Measurements from ENCODE around the gene LMO7. TPM values are rescaled to one million over a fixed set of nuclear protein-coding genes. Genes with fewer than 3 reads are reported as not detected.

Gene LMO7
- 100 and 193 TPM in 2 replicates for total RNA-seq (2014; rRNA removed; shearing (Covaris generic); ENCODE audit: low replicate concordance)

DNA sequence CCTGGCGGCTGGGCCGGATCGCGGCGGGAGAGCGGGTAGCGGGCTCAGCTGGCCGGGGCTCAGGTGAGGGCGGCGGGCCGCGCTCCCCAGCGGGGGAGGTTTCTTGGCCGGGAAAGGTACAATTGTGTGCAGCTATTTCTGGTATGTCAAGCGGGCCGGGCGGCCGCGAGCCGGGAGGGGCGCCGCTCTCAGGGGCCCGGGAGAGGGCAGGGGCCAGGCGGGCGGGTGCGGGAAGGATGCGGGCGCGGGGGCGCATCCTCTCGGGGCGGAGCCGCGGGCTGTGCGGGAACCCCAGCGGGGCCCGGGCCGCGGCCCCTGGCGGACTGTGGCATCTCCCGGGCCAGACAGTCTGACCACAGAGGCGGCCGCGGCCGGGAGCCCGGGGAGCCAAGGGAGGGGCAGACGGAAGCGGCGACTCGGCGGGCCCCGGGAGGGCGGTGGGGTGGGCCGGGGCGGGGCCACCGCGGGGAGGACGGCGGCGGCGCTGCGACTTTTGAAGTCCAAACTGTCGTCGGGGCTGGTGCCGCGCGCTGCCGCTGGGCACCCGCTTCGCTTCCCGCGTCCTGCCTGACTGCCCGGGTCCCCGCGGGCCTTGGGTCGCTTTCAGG, at the start of gene LMO7:
Gene LMO7, plus strand, starts transcription at position 503 of the 608 bp plus-strand sequence. CDS start 328 bp downstream, outside the sequence.
- Histone ChIP-seq H3K27me3 (no peaks in the 10 kb centered on the region), H3K36me3 (peaks cover 34% of the 10 kb centered on the region), H3K9me3 (no peaks in the 10 kb centered on the region), H3K4me3 (peak within 1 kb of the TSS; percentile 73)
- DNase-seq: peak; percentile 86

DNA sequence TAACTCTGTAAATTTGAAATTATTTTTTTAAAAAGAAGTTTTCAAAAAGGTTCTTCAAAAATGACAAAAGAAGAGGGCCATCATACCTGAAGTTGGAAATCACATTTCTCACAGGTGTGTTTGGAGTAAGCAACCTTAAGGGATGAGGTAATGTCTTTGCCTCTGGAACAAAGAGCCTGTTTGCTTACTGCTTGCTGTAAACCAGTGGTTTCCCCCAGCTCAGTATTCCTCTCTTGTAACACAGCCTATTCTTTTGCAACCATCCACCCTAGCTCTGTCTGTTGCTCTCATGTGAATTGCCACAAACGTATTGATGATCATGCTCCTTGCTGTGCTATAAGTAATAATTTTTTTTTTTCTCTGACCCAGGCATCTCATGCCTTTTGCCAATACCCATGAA, 48.5 kb upstream of the LMO7 start:
- DNase-seq: no peak
- H3K9me3 ChIP-seq: peaks cover 11% of the 10 kb centered on the region
- no peak overlapping the region for H3K4me3 ChIP-seq
- H3K36me3 ChIP-seq: peaks cover 37% of the 10 kb centered on the region
- no peaks in the 10 kb centered on the region for H3K27me3 ChIP-seq

DNA sequence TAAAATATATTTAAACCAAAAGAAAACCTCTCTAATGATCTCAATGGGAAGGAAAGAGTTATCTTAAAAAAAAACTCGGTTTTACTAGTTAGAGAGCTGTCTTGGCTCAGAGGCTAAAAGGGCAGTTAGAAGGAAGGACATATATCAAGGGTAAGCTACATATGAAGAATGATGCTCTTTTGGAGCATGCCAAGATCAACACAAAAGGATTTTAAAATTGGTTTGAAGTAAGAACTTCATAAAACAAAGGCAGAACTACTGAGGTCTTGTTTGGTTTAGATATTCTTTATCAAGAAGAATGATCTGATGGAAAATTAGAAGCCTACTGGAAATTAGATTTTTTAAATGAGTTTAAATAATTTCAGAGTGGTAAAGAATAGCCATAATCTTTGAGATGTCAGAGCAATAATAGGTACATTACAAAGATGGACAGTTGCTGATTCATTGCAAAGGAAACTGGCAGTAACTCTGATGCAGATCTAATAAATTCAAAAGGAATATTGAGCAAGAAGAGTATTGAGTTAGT, 39.4 kb upstream of the LMO7 start:
- no peak for DNase-seq
- no peaks in the 10 kb centered on the region for H3K27me3 ChIP-seq
- no peak overlapping the region for H3K4me3 ChIP-seq
- H3K36me3 ChIP-seq: peaks cover 15% of the 10 kb centered on the region
- no peaks in the 10 kb centered on the region for H3K9me3 ChIP-seq

DNA sequence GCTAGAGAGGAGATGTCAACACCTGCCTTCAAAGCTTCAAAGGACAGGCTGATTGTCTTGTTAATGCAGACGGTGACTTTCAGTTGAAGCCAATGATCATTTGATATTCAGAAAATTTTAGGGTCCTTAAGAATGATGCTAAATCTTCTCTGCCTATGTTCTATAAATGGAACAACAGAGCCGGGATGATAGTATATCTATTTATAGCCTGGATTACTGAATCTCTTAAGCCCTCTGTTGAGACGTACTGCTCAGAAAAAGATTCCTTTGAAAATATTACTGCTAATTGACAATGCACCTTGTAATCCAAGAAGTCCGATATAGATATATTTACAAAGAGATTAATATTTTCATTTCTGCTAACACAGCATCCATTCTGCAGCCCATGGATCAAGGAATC, 35.8 kb upstream of the LMO7 start:
- Histone ChIP-seq H3K9me3 (no peaks in the 10 kb centered on the region), H3K36me3 (peaks cover 16% of the 10 kb centered on the region), H3K4me3 (no peak overlapping the region), H3K27me3 (no peaks in the 10 kb centered on the region)
- no peak for DNase-seq

GRCh38 chr13:75603038-75603437, 33.1 kb upstream of the LMO7 start:
- Histone ChIP-seq H3K4me3 (no peak overlapping the region), H3K36me3 (peaks cover 13% of the 10 kb centered on the region), H3K9me3 (no peaks in the 10 kb centered on the region), H3K27me3 (no peaks in the 10 kb centered on the region)
- DNase-seq: no peak

DNA sequence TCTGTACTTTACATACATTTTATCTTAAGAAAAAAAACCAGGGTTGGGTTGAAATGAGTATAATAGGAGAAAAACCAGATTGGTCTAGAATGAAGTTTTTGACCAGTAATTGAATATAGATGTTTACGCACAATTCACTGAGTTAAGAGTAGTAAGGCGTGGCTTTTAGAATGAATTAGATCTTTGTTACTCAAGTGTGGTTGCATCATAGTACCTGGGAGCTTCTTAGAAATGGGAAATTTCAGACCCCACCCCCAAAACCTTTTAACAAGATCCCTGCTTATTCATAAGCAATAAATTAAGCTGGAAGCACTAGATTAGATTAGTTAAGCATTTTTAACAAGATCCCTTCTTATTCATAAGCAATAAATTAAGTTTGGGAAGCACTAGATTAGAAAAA, 28.7 kb upstream of the LMO7 start:
- no peak for DNase-seq
- peaks cover 12% of the 10 kb centered on the region for H3K36me3 ChIP-seq
- H3K9me3 ChIP-seq: no peaks in the 10 kb centered on the region
- H3K4me3 ChIP-seq: no peak overlapping the region
- no peaks in the 10 kb centered on the region for H3K27me3 ChIP-seq

- Histone ChIP-seq H3K9me3 (no peaks in the 10 kb centered on the region), H3K27me3 (no peaks in the 10 kb centered on the region), H3K4me3 (no peak overlapping the region), H3K36me3 (peaks cover 8% of the 10 kb centered on the region; the same call in 1 of the 2 replicates)
- no peak for DNase-seq
Measured at GRCh38 chr13:75610466-75610865, 25.7 kb upstream of the LMO7 start.

DNA sequence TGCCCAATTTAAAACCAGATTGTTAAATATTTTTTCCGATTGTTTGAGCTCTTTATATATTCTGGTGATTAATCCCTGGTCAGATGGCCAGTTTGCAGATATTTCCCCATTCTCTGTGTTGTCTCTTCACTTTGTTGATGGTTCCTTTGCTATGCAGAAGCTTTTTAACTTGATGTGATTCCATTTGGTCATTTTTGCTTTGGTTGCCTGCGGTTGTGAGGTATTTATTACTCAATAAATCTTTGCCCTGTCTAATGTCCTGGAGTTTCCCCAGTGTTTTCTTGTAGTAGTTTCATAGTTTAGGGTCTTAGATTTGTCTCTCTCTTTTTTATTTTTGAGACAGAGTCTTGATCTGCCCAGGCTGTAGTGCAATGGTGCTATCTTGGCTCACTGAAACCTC, 23.8 kb upstream of the LMO7 start:
- no peaks in the 10 kb centered on the region for H3K27me3 ChIP-seq
- H3K36me3 ChIP-seq: peaks cover 10% of the 10 kb centered on the region
- no peak overlapping the region for H3K4me3 ChIP-seq
- no peaks in the 10 kb centered on the region for H3K9me3 ChIP-seq
- no peak for DNase-seq

DNA sequence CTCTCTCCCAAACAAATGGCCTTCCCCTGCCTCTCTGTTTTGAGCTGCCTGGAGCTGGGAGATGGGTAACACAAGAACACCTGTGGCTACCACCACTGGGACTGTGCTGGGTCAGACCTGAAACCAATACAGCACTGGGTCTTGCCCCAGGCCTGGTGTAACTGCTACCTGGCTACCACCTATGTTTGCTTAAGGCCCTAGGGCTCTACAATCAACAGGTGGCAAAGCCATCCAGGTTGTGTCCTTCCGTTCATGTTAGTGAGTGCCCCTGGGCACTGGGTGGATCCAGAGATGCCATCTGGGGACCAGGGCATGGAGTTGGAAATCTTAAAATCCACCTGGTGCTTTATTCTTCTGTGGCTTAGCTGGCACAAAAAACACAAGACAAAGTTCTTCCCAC, 18.9 kb upstream of the LMO7 start:
- no peaks in the 10 kb centered on the region for H3K27me3 ChIP-seq
- no peaks in the 10 kb centered on the region for H3K9me3 ChIP-seq
- peaks cover 8% of the 10 kb centered on the region for H3K36me3 ChIP-seq
- no peak for DNase-seq
- no peak overlapping the region for H3K4me3 ChIP-seq

- no peak for DNase-seq
- no peaks in the 10 kb centered on the region for H3K9me3 ChIP-seq
Measured at GRCh38 chr13:75618308-75618707, 17.8 kb upstream of the LMO7 start.

DNA sequence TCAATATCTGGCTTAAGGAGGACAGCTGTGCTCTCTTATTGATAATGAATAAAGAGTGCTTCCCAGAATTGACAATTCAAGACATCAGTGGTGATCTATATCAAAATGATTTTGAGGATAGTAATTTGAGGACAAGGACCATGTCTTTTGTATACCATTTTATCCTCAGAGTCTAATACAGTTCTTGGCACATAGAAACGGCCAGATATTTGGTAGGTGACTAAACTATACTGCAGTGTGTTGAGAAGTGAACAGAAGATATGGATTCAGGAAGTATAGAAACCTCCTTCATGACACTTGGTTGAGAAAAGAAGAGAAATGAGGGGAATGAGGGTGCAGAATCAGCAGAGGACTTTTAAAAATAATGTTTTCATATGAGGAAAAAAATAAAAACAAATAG, 16.1 kb upstream of the LMO7 start:
- H3K36me3 ChIP-seq: peaks cover 10% of the 10 kb centered on the region
- no peak for DNase-seq
- H3K9me3 ChIP-seq: no peaks in the 10 kb centered on the region
- H3K27me3 ChIP-seq: no peaks in the 10 kb centered on the region
- no peak overlapping the region for H3K4me3 ChIP-seq

More at GRCh38 chr13:75618308-75618707, 17.8 kb upstream of the LMO7 start:
- Histone ChIP-seq H3K36me3 (peaks cover 8% of the 10 kb centered on the region), H3K4me3 (no peak overlapping the region), H3K27me3 (no peaks in the 10 kb centered on the region)

DNA sequence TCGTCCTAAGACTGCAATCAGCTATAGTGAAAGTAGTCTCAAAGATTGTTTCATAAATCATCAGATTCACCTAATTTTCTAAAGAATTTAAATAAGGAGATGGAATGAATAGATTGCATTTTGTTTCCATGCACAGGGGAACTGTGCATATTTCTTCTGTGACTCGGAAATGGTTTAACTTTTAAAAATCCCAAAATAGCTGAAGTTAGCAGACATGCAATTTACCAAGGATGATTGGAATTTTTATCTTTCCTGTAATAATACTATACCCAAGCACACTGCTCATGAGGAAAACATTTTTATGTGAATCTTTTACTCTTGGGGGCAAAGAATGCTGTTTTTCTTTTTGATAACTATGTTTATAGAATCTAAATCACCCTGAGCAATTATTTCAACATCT, 15.0 kb upstream of the LMO7 start:
- DNase-seq: no peak
- Histone ChIP-seq H3K27me3 (no peaks in the 10 kb centered on the region), H3K36me3 (peaks cover 15% of the 10 kb centered on the region), H3K9me3 (no peaks in the 10 kb centered on the region), H3K4me3 (0 out of 2 replicates have a peak overlapping the region, but pooled peaks have one; percentile 0)

- H3K36me3 ChIP-seq: peaks cover 30% of the 10 kb centered on the region
- H3K4me3 ChIP-seq: no peak overlapping the region
- DNase-seq: no peak
- no peaks in the 10 kb centered on the region for H3K27me3 ChIP-seq
- H3K9me3 ChIP-seq: no peaks in the 10 kb centered on the region
Measured at GRCh38 chr13:75628801-75629200, 7.3 kb upstream of the LMO7 start.

- Histone ChIP-seq H3K4me3 (no peak overlapping the region), H3K27me3 (no peaks in the 10 kb centered on the region)
- peak; percentile 40 for DNase-seq
Measured at GRCh38 chr13:75633285-75633684, 2.8 kb upstream of the LMO7 start.

GRCh38 chr13:75635101-75635827, 866 bp upstream of the LMO7 start:
- peak overlapping the region; percentile 73 for H3K4me3 ChIP-seq
- no peaks in the 10 kb centered on the region for H3K9me3 ChIP-seq
- no peaks in the 10 kb centered on the region for H3K27me3 ChIP-seq
- H3K36me3 ChIP-seq: peaks cover 27% of the 10 kb centered on the region
- peak; percentile 38 for DNase-seq

More at GRCh38 chr13:75633285-75633684, 2.8 kb upstream of the LMO7 start:
- H3K36me3 ChIP-seq: peaks cover 21% of the 10 kb centered on the region
- H3K9me3 ChIP-seq: no peaks in the 10 kb centered on the region

- H3K9me3 ChIP-seq: no peaks in the 10 kb centered on the region
- peak; percentile 78 for DNase-seq
Measured at GRCh38 chr13:75636436-75637180, 478 bp downstream of the LMO7 start.

GRCh38 chr13:75637181-75637750, 1.1 kb downstream of the LMO7 start:
- DNase-seq: peak; percentile 16
- Histone ChIP-seq H3K36me3 (peaks cover 46% of the 10 kb centered on the region), H3K27me3 (no peaks in the 10 kb centered on the region)

More at GRCh38 chr13:75636436-75637180, 478 bp downstream of the LMO7 start:
- H3K36me3 ChIP-seq: peaks cover 40% of the 10 kb centered on the region
- peak overlapping the region; percentile 73 for H3K4me3 ChIP-seq
- no peaks in the 10 kb centered on the region for H3K27me3 ChIP-seq

More at GRCh38 chr13:75637181-75637750, 1.1 kb downstream of the LMO7 start:
- Histone ChIP-seq H3K9me3 (no peaks in the 10 kb centered on the region), H3K4me3 (peak overlapping the region; percentile 73)

Measured in MG63 (cell line).